Urothelium cell line (cell line): ENCODE data around the gene BACE2.

Source experiments
- DNase-seq: peaks from one replicate; pipeline ENCODE4 v3.0.0; 2011; ENCODE audit warnings: low spot score, mixed read lengths
- FAIRE-seq: peaks from 2 replicates; lab custom pipeline; 2011; peaks lifted over from hg19 to GRCh38; lab: Jason Lieb, UNC

Gene BACE2

GRCh38 chr21:41147979-41148355 lies 20.0 kb upstream of the BACE2 start:
- no peak for FAIRE-seq
- DNase-seq = no peak

GRCh38 chr21:41148798-41149197 lies 19.2 kb upstream of the BACE2 start:
- no peak for FAIRE-seq
- no peak for DNase-seq

GRCh38 chr21:41149199-41149598 lies 18.8 kb upstream of the BACE2 start:
- FAIRE-seq (no peak), DNase-seq (no peak)

GRCh38 chr21:41152147-41152546 lies 15.8 kb upstream of the BACE2 start:
- FAIRE-seq (no peak), DNase-seq (no peak)

GRCh38 chr21:41153443-41153842 lies 14.5 kb upstream of the BACE2 start:
- FAIRE-seq (no peak), DNase-seq (no peak)

GRCh38 chr21:41156142-41156541 lies 11.8 kb upstream of the BACE2 start:
- FAIRE-seq (no peak), DNase-seq (no peak)

GRCh38 chr21:41158026-41158425 lies 9.9 kb upstream of the BACE2 start:
- FAIRE-seq = no peak

GRCh38 chr21:41160036-41160435 lies 7.9 kb upstream of the BACE2 start:
- FAIRE-seq (no peak), DNase-seq (peak; percentile 6)

More at GRCh38 chr21:41158026-41158425, 9.9 kb upstream of the BACE2 start:
- no peak for DNase-seq

GRCh38 chr21:41161428-41161827 lies 6.5 kb upstream of the BACE2 start:
- DNase-seq (no peak), FAIRE-seq (no peak)

GRCh38 chr21:41162096-41162495 lies 5.9 kb upstream of the BACE2 start:
- DNase-seq (no peak), FAIRE-seq (no peak)

GRCh38 chr21:41163091-41163490 lies 4.9 kb upstream of the BACE2 start:
- no peak for FAIRE-seq
- DNase-seq = no peak

GRCh38 chr21:41164052-41164451 lies 3.9 kb upstream of the BACE2 start:
- DNase-seq = no peak
- no peak for FAIRE-seq

- peak; percentile 44 for DNase-seq
- FAIRE-seq = no peak
Measured at GRCh38 chr21:41164981-41165655, 2.8 kb upstream of the BACE2 start.

GRCh38 chr21:41166884-41167283 lies 1.1 kb upstream of the BACE2 start:
- DNase-seq = no peak
- no peak for FAIRE-seq

GRCh38 chr21:41168391-41169257 lies 664 bp downstream of the BACE2 start:
- peak; percentile 4 for DNase-seq
- no peak for FAIRE-seq

- no peak for DNase-seq
- FAIRE-seq = no peak
Measured at GRCh38 chr21:41169258-41169576, 1.3 kb downstream of the BACE2 start.

- FAIRE-seq = no peak
- DNase-seq = no peak
Measured at GRCh38 chr21:41169701-41170100, 1.7 kb downstream of the BACE2 start.

- DNase-seq = peak; percentile 25
Measured at GRCh38 chr21:41170442-41170841, 2.5 kb downstream of the BACE2 start.

GRCh38 chr21:41170859-41171609 lies 3.1 kb downstream of the BACE2 start:
- FAIRE-seq = no peak
- DNase-seq = no peak

More at GRCh38 chr21:41170442-41170841, 2.5 kb downstream of the BACE2 start:
- FAIRE-seq = no peak

GRCh38 chr21:41175080-41175479 lies 7.1 kb downstream of the BACE2 start:
- FAIRE-seq = no peak

GRCh38 chr21:41176846-41177245 lies 8.9 kb downstream of the BACE2 start:
- DNase-seq (no peak), FAIRE-seq (no peak)

More at GRCh38 chr21:41175080-41175479, 7.1 kb downstream of the BACE2 start:
- no peak for DNase-seq

- no peak for FAIRE-seq
Measured at GRCh38 chr21:41180752-41181151, 12.8 kb downstream of the BACE2 start.

More at GRCh38 chr21:41180752-41181151, 12.8 kb downstream of the BACE2 start:
- no peak for DNase-seq
